ENCODE results near the gene PTPRT.

The PTPRT gene

GRCh38 chr20:42987376-42988114, 202.2 kb downstream of the PTPRT start:
- TF ChIP-seq, protein P1, sequence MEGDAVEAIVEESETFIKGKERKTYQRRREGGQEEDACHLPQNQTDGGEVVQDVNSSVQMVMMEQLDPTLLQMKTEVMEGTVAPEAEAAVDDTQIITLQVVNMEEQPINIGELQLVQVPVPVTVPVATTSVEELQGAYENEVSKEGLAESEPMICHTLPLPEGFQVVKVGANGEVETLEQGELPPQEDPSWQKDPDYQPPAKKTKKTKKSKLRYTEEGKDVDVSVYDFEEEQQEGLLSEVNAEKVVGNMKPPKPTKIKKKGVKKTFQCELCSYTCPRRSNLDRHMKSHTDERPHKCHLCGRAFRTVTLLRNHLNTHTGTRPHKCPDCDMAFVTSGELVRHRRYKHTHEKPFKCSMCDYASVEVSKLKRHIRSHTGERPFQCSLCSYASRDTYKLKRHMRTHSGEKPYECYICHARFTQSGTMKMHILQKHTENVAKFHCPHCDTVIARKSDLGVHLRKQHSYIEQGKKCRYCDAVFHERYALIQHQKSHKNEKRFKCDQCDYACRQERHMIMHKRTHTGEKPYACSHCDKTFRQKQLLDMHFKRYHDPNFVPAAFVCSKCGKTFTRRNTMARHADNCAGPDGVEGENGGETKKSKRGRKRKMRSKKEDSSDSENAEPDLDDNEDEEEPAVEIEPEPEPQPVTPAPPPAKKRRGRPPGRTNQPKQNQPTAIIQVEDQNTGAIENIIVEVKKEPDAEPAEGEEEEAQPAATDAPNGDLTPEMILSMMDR (conservative IDR thresholded peaks at IDR 0.05; ENCODE audit: low read depth): no peak

GRCh38 chr20:42986143-42986773, 203.4 kb downstream of the PTPRT start:
- ChIA-PET POLR2A (ENCODE audit: low non-redundant PET) (no interaction called here), CTCF (interaction anchor here (1.0 kb wide), 1 partner anchor 12 kb away, joined by 4 read pairs; no protein-coding TSS in a partner anchor)
- DNase-seq (ENCODE audit: low spot score): no peak
- TF ChIP-seq, protein P1 (conservative IDR thresholded peaks at IDR 0.05; ENCODE audit: low read depth): no peak
- no peak overlapping the region for H3K27ac ChIP-seq

More at GRCh38 chr20:42987376-42988114, 202.2 kb downstream of the PTPRT start:
- CTCF ChIA-PET: interaction anchor here (0.7 kb wide), 1 partner anchor 793 kb away, joined by 3 read pairs; no protein-coding TSS in a partner anchor
- no peak for DNase-seq (ENCODE audit: low spot score)
- no peak overlapping the region for H3K27ac ChIP-seq
- POLR2A ChIA-PET (ENCODE audit: low non-redundant PET): no interaction called here

GRCh38 chr20:42985628-42986027, 204.1 kb downstream of the PTPRT start:
- ChIA-PET CTCF (interaction anchor here (1.0 kb wide), 1 partner anchor 12 kb away, joined by 4 read pairs; no protein-coding TSS in a partner anchor), POLR2A (ENCODE audit: low non-redundant PET) (no interaction called here)
- TF ChIP-seq, protein P1 (conservative IDR thresholded peaks at IDR 0.05; ENCODE audit: low read depth): no peak
- DNase-seq (ENCODE audit: low spot score): no peak
- no peak overlapping the region for H3K27ac ChIP-seq

- ChIA-PET POLR2A (ENCODE audit: low non-redundant PET) (no interaction called here), CTCF (interaction anchor here (0.5 kb wide), 1 partner anchor 224 kb away, joined by 3 read pairs; no protein-coding TSS in a partner anchor)
- TF ChIP-seq, protein P1 (conservative IDR thresholded peaks at IDR 0.05; ENCODE audit: low read depth): no peak
- DNase-seq (ENCODE audit: low spot score): no peak
- no peak overlapping the region for H3K27ac ChIP-seq
Measured at GRCh38 chr20:42982218-42982617, 207.5 kb downstream of the PTPRT start.

GRCh38 chr20:42981253-42981652, 208.5 kb downstream of the PTPRT start:
- TF ChIP-seq, protein P1 (conservative IDR thresholded peaks at IDR 0.05; ENCODE audit: low read depth): no peak
- CTCF ChIA-PET: no interaction called here
- no peak for DNase-seq (ENCODE audit: low spot score)
- POLR2A ChIA-PET (ENCODE audit: low non-redundant PET): no interaction called here
- H3K27ac ChIP-seq: no peak overlapping the region

DNA sequence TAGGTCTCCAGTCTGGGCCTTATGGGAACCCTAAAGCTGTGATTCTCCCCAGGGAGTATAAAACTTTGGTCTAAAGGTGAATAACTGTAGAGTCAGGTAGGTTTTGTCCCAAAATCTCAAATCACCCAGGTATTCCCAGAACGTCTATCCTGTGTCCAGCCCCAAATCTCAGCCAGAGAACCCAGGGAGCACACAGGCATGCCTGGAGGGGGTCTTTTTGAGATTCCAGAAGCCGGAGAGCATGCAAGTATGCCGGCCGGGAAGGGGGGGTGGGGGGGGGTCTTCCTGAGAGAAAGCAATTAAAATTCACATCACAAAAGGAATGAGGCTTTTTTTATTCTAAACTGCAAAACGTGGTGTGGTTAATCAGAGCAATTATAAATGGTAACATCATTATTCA, 210.0 kb downstream of the PTPRT start:
- CTCF ChIA-PET: interaction anchor here (0.7 kb wide), 1 partner anchor 93 kb away, joined by 7 read pairs; no protein-coding TSS in a partner anchor
- H3K27ac ChIP-seq: no peak overlapping the region
- no peak for DNase-seq (ENCODE audit: low spot score)
- POLR2A ChIA-PET (ENCODE audit: low non-redundant PET): no interaction called here
- TF ChIP-seq, protein P1 (conservative IDR thresholded peaks at IDR 0.05; ENCODE audit: low read depth): no peak

All from RWPE1 (cell line).